ENCODE measurements around the gene TMEM190. TPM values are rescaled to one million over a fixed set of nuclear protein-coding genes. Genes with fewer than 3 reads are reported as not detected.

The TMEM190 gene
- total RNA-seq, 2 experiments from 2014 or later: not detected

GRCh38 chr19:55344444-55344843 lies 32.2 kb upstream of the TMEM190 start:
- Mint-ChIP-seq H3K4me1 (ENCODE audit: low read depth) (peaks cover 5% of the 10 kb centered on the region), H3K27ac (no peak overlapping the region), H3K9me3 (no peaks in the 10 kb centered on the region), H3K4me3 (no peak overlapping the region), H3K27me3 (ENCODE audit: low read depth) (no peaks in the 10 kb centered on the region), H3K36me3 (ENCODE audit: low read depth) (peaks cover 12% of the 10 kb centered on the region)
- CTCF ChIA-PET: interaction anchor here (1.2 kb wide), 1 partner anchor 43 kb away, joined by 3 read pairs; no protein-coding TSS in a partner anchor
- DNase-seq: no peak
- intact Hi-C loops (cut with micrococcal nuclease): no loop called here

GRCh38 chr19:55345101-55345817 lies 31.4 kb upstream of the TMEM190 start:
- Mint-ChIP-seq H3K36me3 (ENCODE audit: low read depth) (peaks cover 12% of the 10 kb centered on the region), H3K27me3 (ENCODE audit: low read depth) (no peaks in the 10 kb centered on the region), H3K4me1 (ENCODE audit: low read depth) (peaks cover 5% of the 10 kb centered on the region), H3K9me3 (no peaks in the 10 kb centered on the region), H3K4me3 (no peak overlapping the region), H3K27ac (no peak overlapping the region)
- no peak for DNase-seq
- intact Hi-C loops (cut with micrococcal nuclease): no loop called here
- CTCF ChIA-PET: no interaction called here

- H3K27me3 Mint-ChIP-seq (ENCODE audit: low read depth): peaks cover 8% of the 10 kb centered on the region
- H3K27ac Mint-ChIP-seq: no peak overlapping the region
- CTCF ChIA-PET: no interaction called here
- H3K4me3 Mint-ChIP-seq: no peak overlapping the region
- intact Hi-C loops (cut with micrococcal nuclease): no loop called here
- H3K9me3 Mint-ChIP-seq: no peaks in the 10 kb centered on the region
- peaks cover 5% of the 10 kb centered on the region for H3K4me1 Mint-ChIP-seq (ENCODE audit: low read depth)
- H3K36me3 Mint-ChIP-seq (ENCODE audit: low read depth): peaks cover 12% of the 10 kb centered on the region
- DNase-seq: no peak
Measured at GRCh38 chr19:55345818-55346724, 30.6 kb upstream of the TMEM190 start.

GRCh38 chr19:55346725-55347441 lies 29.7 kb upstream of the TMEM190 start:
- CTCF ChIA-PET: no interaction called here
- intact Hi-C loops (cut with micrococcal nuclease): no loop called here
- no peaks in the 10 kb centered on the region for H3K4me1 Mint-ChIP-seq (ENCODE audit: low read depth)
- DNase-seq: no peak
- peaks cover 16% of the 10 kb centered on the region for H3K27me3 Mint-ChIP-seq (ENCODE audit: low read depth)
- no peaks in the 10 kb centered on the region for H3K9me3 Mint-ChIP-seq
- no peak overlapping the region for H3K27ac Mint-ChIP-seq
- H3K4me3 Mint-ChIP-seq: no peak overlapping the region
- peaks cover 10% of the 10 kb centered on the region for H3K36me3 Mint-ChIP-seq (ENCODE audit: low read depth)

GRCh38 chr19:55347442-55348009 lies 29.1 kb upstream of the TMEM190 start:
- Mint-ChIP-seq H3K9me3 (no peaks in the 10 kb centered on the region), H3K4me3 (no peak overlapping the region), H3K36me3 (ENCODE audit: low read depth) (peaks cover 8% of the 10 kb centered on the region), H3K4me1 (ENCODE audit: low read depth) (peaks cover 1% of the 10 kb centered on the region), H3K27ac (no peak overlapping the region), H3K27me3 (ENCODE audit: low read depth) (peaks cover 22% of the 10 kb centered on the region)
- CTCF ChIA-PET: no interaction called here
- intact Hi-C loops (cut with micrococcal nuclease): no loop called here
- no peak for DNase-seq

- no peak overlapping the region for H3K27ac Mint-ChIP-seq
- no peak overlapping the region for H3K4me3 Mint-ChIP-seq
- peaks cover 11% of the 10 kb centered on the region for H3K4me1 Mint-ChIP-seq (ENCODE audit: low read depth)
- CTCF ChIA-PET: interaction anchor here (1.0 to 2.4 kb wide), 3 partner anchors 47 to 188 kb away, joined by 3 to 7 read pairs (median 3); no protein-coding TSS in a partner anchor
- intact Hi-C loops (cut with micrococcal nuclease): no loop called here
- H3K9me3 Mint-ChIP-seq: no peaks in the 10 kb centered on the region
- H3K36me3 Mint-ChIP-seq (ENCODE audit: low read depth): peaks cover 1% of the 10 kb centered on the region
- peaks cover 32% of the 10 kb centered on the region for H3K27me3 Mint-ChIP-seq (ENCODE audit: low read depth)
- no peak for DNase-seq
Measured at GRCh38 chr19:55348317-55349034, 28.1 kb upstream of the TMEM190 start.

GRCh38 chr19:55350620-55351315 lies 25.9 kb upstream of the TMEM190 start:
- H3K27me3 Mint-ChIP-seq (ENCODE audit: low read depth): peaks cover 41% of the 10 kb centered on the region
- CTCF ChIA-PET: no interaction called here
- intact Hi-C loops (cut with micrococcal nuclease): loop anchor here (5.0 kb wide), 1 partner anchor 48 kb away; no protein-coding TSS in a partner anchor

GRCh38 chr19:55352040-55352439 lies 24.6 kb upstream of the TMEM190 start:
- intact Hi-C loops (cut with micrococcal nuclease): loop anchor here (5.0 kb wide), 1 partner anchor 50 kb away; no protein-coding TSS in a partner anchor
- H3K4me3 Mint-ChIP-seq: no peak overlapping the region
- H3K9me3 Mint-ChIP-seq: no peaks in the 10 kb centered on the region
- H3K27me3 Mint-ChIP-seq (ENCODE audit: low read depth): peaks cover 42% of the 10 kb centered on the region
- H3K4me1 Mint-ChIP-seq (ENCODE audit: low read depth): peaks cover 15% of the 10 kb centered on the region
- no peak for DNase-seq
- CTCF ChIA-PET: interaction anchor here (0.8 kb wide), 1 partner anchor 32 kb away, joined by 3 read pairs; the partner anchor contains the start of gene TMEM238
- H3K36me3 Mint-ChIP-seq (ENCODE audit: low read depth): no peaks in the 10 kb centered on the region
- no peak overlapping the region for H3K27ac Mint-ChIP-seq

More at GRCh38 chr19:55350620-55351315, 25.9 kb upstream of the TMEM190 start:
- no peaks in the 10 kb centered on the region for H3K36me3 Mint-ChIP-seq (ENCODE audit: low read depth)
- no peak overlapping the region for H3K27ac Mint-ChIP-seq
- DNase-seq: no peak
- peaks cover 15% of the 10 kb centered on the region for H3K4me1 Mint-ChIP-seq (ENCODE audit: low read depth)
- H3K9me3 Mint-ChIP-seq: no peaks in the 10 kb centered on the region
- H3K4me3 Mint-ChIP-seq: no peak overlapping the region

GRCh38 chr19:55352549-55353145 lies 24.0 kb upstream of the TMEM190 start:
- Mint-ChIP-seq H3K27ac (no peak overlapping the region), H3K9me3 (no peaks in the 10 kb centered on the region), H3K36me3 (ENCODE audit: low read depth) (no peaks in the 10 kb centered on the region), H3K4me1 (ENCODE audit: low read depth) (peaks cover 15% of the 10 kb centered on the region), H3K27me3 (ENCODE audit: low read depth) (peaks cover 47% of the 10 kb centered on the region), H3K4me3 (peak overlapping the region; percentile 10)
- DNase-seq: no peak
- CTCF ChIA-PET: interaction anchor here (0.6 to 0.8 kb wide), 2 partner anchors 25 to 32 kb away, joined by 3 read pairs; partner anchors contain the start of gene TMEM238
- intact Hi-C loops (cut with micrococcal nuclease): loop anchor here (5.0 kb wide), 1 partner anchor 50 kb away; no protein-coding TSS in a partner anchor

GRCh38 chr19:55353356-55353802 lies 23.2 kb upstream of the TMEM190 start:
- no peak for DNase-seq
- Mint-ChIP-seq H3K27ac (no peak overlapping the region), H3K36me3 (ENCODE audit: low read depth) (no peaks in the 10 kb centered on the region), H3K4me1 (ENCODE audit: low read depth) (peaks cover 15% of the 10 kb centered on the region), H3K4me3 (peak overlapping the region; percentile 73), H3K9me3 (no peaks in the 10 kb centered on the region), H3K27me3 (ENCODE audit: low read depth) (peaks cover 49% of the 10 kb centered on the region)
- CTCF ChIA-PET: no interaction called here
- intact Hi-C loops (cut with micrococcal nuclease): loop anchor here (5.0 kb wide), 1 partner anchor 51 kb away; no protein-coding TSS in a partner anchor
